Stomach smooth muscle (tissue), 2 donors: Measurements from ENCODE around the gene KHDRBS1.
"Not testable (repeated sequence)": the region's sequence is repeated elsewhere in the genome, so short reads cannot be mapped to it uniquely, and the experiment has no call there.

Experiments
- H3K27ac ChIP-seq: one replicate; pipeline ENCODE4 v1.7.0; 2013; ENCODE audit warnings: mild to moderate bottlenecking, low read length, inconsistent platforms
- H3K27me3 ChIP-seq, 2 donors: one replicate each; pipeline ENCODE4 v1.7.0; 2013; ENCODE audit warnings: low read length in 2 of 2; ENCODE audit not compliant: insufficient read depth in 2 of 2, control insufficient read depth in 1 of 2
- H3K36me3 ChIP-seq, 2 donors: one replicate each; pipeline ENCODE4 v1.7.0; 2013; ENCODE audit warnings: low read length in 2 of 2; ENCODE audit not compliant: control insufficient read depth in 2 of 2, insufficient read depth in 2 of 2
- H3K4me1 ChIP-seq: one replicate; pipeline ENCODE4 v1.7.0; 2013; ENCODE audit warnings: low read length; ENCODE audit not compliant: control insufficient read depth, insufficient read depth
- H3K4me3 ChIP-seq, 2 donors: one replicate each; pipeline ENCODE4 v1.7.0; 2013; ENCODE audit warnings: low read length in 2 of 2
- H3K9ac ChIP-seq, 2 donors: one replicate each; pipeline ENCODE4 v1.7.0; 2013; ENCODE audit warnings: low read length in 2 of 2, mild to moderate bottlenecking in 1 of 2
- H3K9me3 ChIP-seq, 2 donors: one replicate each; pipeline ENCODE4 v1.7.0; 2013; ENCODE audit warnings: low read length in 2 of 2; ENCODE audit not compliant: control insufficient read depth in 2 of 2
- donor health status: healthy.
- donor health status: Pancreatic carcinoma.

The KHDRBS1 gene

DNA sequence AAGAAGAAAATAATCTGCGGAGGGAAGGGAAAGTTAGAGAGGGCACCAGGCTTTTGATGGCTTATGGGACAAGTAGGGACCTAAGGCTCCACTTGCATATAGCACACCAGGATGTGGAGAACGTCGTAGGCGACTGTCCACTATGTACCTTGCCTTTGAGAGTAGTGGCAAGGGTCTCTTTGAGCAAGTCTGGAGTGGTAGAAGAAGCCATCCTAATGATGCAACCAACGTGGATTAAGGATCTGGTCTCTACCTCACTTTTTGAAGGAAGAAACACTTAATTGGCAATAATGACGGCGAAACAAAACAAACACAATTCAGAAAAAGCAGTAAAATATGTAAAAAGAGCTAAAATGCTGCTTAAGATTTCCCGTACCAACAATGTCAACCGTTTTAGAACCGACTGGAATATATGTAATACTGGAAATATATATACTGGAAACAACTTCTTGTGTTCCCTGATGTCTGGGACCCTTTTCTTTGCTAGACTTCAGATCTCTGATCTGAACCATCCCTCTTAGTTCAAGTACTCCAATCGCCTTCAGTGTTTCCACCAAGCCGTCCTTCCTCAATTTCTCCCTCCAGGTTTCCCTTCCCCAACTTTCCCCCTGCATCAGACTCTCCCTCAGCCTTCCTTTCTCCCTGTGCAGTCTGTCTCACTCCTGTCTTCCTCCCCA, 821 bp upstream of the KHDRBS1 start:
- Histone ChIP-seq H3K9me3 (no peaks in the 10 kb centered on the region), H3K9ac (peak overlapping the region; percentile 75 to 90), H3K4me3 (peak overlapping the region; percentile 52 to 98), H3K36me3 (no peaks in the 10 kb centered on the region), H3K4me1 (peaks cover 11% of the 10 kb centered on the region), H3K27ac (peak overlapping the region; percentile 86), H3K27me3 (peaks cover 0 to 2% of the 10 kb centered on the region in 2 donors)

DNA sequence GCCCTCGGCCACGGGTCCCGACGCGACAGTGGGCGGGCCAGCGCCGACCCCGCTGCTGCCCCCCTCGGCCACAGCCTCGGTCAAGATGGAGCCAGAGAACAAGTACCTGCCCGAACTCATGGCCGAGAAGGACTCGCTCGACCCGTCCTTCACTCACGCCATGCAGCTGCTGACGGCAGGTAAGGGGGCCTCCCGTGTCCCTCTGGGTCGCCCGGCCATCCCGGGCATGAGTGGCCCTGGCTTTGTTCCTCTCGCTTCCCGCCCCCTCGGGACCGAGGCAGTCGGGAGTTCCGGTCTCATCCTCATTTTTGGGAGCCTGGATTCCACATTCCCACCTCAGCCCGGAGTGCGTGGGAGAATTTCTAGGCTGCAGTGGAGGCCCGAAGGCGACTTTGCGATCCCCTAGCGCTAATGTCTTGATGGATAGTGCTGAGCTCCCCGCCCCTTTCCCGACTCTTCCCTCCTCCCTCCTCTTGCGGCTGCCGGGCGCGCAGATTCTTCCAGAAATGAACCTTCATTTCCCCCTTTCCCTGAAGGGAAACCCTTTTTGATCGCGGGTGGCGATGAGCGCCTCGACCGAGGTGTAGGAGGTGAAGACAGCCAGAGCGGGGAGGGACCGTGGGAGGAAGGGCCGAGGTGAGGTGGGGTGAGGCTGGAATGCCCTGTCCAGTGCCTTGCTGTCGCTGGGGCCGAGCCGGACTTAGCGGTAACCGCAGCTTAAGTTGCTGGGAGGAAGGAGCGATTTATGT, 705 bp downstream of the KHDRBS1 start:
- Histone ChIP-seq H3K9me3 (no peaks in the 10 kb centered on the region), H3K27ac (peak overlapping the region; percentile 91), H3K36me3 (no peaks in the 10 kb centered on the region), H3K27me3 (no peaks in the 10 kb centered on the region), H3K4me3 (peak overlapping the region; percentile 90 to 98), H3K4me1 (peaks cover 11% of the 10 kb centered on the region), H3K9ac (peak overlapping the region; percentile 93 to 98)

DNA sequence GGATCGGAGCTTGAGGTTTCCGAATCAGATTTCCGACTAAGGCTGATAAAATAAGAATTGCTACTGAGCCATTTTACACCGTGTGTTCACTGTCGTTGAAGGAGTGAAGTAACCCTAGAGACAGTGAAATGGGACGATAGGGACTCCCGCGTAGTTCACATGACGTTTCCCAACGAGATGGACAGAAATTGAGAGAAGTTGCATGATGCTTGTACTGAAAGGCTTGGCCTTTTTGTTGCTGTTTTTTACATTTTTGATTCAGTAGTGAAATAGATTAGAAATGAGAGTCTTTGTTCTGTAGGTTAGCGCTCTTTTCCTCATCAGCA, 1.2 kb downstream of the KHDRBS1 start:
- H3K9me3 ChIP-seq: no peaks in the 10 kb centered on the region
- H3K27me3 ChIP-seq: no peaks in the 10 kb centered on the region
- peak overlapping the region; percentile 91 for H3K27ac ChIP-seq
- peaks cover 16% of the 10 kb centered on the region for H3K4me1 ChIP-seq
- peak overlapping the region; percentile 93 to 98 for H3K9ac ChIP-seq
- peak overlapping the region; percentile 90 to 98 for H3K4me3 ChIP-seq
- H3K36me3 ChIP-seq: no peaks in the 10 kb centered on the region

DNA sequence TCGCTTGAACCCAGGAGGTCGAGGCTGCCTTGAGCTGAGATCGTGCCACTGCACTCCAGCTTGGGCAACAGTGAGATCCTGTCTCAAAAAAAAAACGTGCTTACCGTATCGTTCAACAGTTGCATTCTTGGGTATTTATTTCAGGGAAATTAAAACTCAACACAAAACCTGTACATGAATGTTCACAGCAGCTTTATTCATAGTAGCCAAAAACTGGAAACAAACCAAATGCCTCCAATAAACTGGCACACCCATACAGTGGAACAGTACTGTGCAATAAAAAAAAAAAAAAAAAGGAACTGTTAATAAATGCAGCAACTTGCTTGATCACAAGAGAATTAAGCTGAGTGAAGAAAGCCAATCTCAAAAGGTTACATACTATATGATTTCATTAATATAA, 6.7 kb downstream of the KHDRBS1 start:
- no peak overlapping the region for H3K4me3 ChIP-seq
- peaks cover 18% of the 10 kb centered on the region for H3K4me1 ChIP-seq
- no peaks in the 10 kb centered on the region for H3K36me3 ChIP-seq
- no peaks in the 10 kb centered on the region for H3K9me3 ChIP-seq
- no peaks in the 10 kb centered on the region for H3K27me3 ChIP-seq
- no peak overlapping the region for H3K27ac ChIP-seq
- H3K9ac ChIP-seq: no peak overlapping the region

DNA sequence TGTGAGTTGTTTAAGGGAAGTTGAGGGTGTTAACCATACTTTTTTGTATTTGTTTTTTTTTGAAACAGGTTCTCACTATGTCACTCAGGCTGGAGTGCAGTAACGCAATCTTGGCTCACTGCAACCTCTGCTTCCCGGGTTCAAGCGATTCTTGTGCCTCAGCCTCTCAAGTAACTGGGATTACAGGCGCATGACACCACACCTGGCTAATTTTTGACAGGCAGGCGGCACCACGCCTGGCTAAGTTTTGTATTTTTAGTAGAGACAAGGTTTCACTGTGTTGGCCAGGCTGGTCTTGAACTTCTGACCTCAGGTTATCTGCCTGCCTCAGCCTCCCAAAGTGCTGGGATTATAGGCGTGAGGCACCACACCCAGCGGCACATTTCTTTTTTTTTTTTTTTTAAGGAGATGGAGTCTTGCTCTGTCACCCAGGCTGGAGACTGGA, 7.9 kb downstream of the KHDRBS1 start:
- not testable (repeated sequence) for H3K4me3 ChIP-seq, H3K27me3 ChIP-seq, H3K9ac ChIP-seq, H3K4me1 ChIP-seq, H3K27ac ChIP-seq, H3K9me3 ChIP-seq, H3K36me3 ChIP-seq

DNA sequence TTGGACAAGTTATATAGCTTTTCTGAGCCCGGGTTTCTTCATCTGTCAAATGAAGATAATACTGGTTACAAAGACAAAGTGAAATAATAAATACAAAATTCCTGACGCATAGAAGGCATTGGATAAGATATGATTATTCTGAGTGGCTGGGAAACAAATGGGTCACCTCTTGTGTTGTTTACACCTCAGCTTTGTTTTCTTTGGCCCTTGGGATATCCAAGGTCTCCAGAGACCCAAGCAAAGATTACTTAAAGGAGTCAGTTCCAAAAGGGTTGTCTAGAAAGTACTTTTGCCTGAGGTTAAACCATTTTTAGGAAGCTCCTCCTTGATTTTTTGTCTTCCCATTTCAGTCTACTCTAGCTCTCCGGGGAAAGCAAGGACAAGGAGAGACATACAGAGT, 9.7 kb downstream of the KHDRBS1 start:
- Histone ChIP-seq H3K4me3 (no peak overlapping the region), H3K9ac (no peak overlapping the region), H3K27me3 (no peaks in the 10 kb centered on the region), H3K27ac (no peak overlapping the region), H3K36me3 (no peaks in the 10 kb centered on the region), H3K9me3 (no peaks in the 10 kb centered on the region), H3K4me1 (peaks cover 10% of the 10 kb centered on the region)

DNA sequence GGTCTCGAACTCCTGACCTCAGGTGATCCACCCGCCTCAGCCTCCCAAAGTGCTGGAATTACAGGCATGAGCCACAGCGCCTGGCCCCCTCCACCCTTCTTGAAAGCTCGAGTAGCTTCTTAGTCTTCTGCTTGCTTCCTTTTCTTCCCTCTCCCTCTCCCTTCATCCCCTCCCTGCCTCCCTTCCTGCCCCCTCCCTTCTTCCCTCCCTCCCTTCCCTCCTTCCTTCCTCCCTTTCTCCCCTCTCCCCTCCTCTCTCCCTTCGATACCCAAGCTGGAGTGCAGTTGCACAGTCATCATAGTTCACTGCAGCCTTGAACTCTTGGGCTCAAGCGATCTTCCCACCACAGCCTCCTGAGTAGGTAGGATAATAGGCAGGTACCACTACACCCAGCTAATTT, 11.8 kb downstream of the KHDRBS1 start:
- H3K9ac ChIP-seq: no peak overlapping the region
- no peaks in the 10 kb centered on the region for H3K4me1 ChIP-seq
- H3K27ac ChIP-seq: no peak overlapping the region
- H3K27me3 ChIP-seq: no peaks in the 10 kb centered on the region
- no peaks in the 10 kb centered on the region for H3K9me3 ChIP-seq
- no peaks in the 10 kb centered on the region for H3K36me3 ChIP-seq
- H3K4me3 ChIP-seq: no peak overlapping the region

DNA sequence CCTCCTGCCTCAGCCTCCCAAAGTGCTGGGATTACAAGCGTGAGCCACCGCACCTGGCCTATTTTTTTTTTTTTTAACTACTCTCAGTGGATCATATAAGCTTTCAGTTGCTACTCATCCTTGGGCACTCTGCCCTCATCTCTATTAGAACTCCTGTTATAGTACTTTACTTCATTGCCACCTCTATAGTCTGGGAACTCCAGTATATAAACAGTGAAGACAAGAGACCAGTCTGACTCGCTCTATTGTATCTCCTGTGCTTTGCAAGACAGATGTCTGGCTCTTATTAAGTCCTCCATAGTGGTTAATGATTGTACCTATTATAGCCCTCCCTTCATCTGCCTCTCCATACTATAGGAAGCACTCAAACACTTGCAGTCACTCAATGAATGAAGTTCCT, 15.1 kb downstream of the KHDRBS1 start:
- Histone ChIP-seq H3K9ac (no peak overlapping the region), H3K27ac (no peak overlapping the region), H3K4me3 (no peak overlapping the region), H3K4me1 (peaks cover 4% of the 10 kb centered on the region), H3K27me3 (no peaks in the 10 kb centered on the region), H3K36me3 (peaks cover 9 to 12% of the 10 kb centered on the region in 2 donors), H3K9me3 (no peaks in the 10 kb centered on the region)

DNA sequence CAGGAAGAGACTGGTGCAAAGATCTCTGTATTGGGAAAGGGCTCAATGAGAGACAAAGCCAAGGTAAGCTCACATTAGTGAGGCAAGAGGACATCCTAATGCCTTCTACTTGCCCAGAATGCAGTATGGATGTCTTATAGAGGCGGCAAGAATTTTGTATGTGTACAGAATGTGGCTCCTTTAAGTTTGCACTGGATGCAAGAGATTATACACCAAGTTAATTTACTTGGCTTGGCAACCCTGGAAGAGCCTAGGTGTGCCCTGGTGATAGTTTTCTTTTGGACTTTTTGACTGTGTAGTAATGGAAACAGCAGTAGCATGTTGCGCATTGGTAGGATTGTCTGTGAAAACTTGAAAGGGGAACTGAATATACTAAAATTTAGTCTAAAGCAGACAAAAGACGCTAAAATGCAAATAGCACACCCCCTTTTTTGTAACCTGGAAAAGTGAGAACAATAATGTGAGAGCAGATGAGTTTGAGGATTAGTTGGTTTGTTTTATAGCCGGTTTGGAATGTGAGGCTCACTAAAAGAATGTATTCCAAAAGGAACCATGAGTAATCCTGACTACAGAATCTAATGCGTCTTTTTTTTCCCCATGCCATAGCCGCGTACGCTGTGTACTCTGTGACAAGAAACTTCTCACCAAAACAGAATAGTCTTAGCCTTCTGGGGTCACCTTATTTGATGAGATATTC, 18.1 kb downstream of the KHDRBS1 start:
- H3K9ac ChIP-seq: no peak overlapping the region
- H3K36me3 ChIP-seq: peaks cover 16 to 26% of the 10 kb centered on the region in 2 donors
- no peak overlapping the region for H3K27ac ChIP-seq
- no peaks in the 10 kb centered on the region for H3K27me3 ChIP-seq
- H3K4me3 ChIP-seq: no peak overlapping the region
- H3K9me3 ChIP-seq: no peaks in the 10 kb centered on the region
- peaks cover 4% of the 10 kb centered on the region for H3K4me1 ChIP-seq

DNA sequence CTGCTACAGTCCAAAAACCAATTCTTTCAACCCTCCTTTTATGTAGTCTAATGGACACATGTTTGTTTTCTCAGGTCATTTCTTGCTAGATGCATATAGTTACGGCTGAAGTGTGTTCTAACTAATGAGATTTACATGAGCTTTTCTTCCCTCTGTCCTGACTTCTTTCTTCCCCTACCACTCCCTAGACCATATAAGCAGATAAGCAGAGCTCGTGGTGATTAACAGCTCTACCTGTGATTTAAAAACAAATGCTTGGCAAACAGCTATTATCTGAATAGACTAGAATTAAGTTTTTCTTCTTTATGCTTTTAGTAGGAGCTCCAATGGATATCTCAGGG, 18.6 kb downstream of the KHDRBS1 start:
- H3K27ac ChIP-seq: no peak overlapping the region

DNA sequence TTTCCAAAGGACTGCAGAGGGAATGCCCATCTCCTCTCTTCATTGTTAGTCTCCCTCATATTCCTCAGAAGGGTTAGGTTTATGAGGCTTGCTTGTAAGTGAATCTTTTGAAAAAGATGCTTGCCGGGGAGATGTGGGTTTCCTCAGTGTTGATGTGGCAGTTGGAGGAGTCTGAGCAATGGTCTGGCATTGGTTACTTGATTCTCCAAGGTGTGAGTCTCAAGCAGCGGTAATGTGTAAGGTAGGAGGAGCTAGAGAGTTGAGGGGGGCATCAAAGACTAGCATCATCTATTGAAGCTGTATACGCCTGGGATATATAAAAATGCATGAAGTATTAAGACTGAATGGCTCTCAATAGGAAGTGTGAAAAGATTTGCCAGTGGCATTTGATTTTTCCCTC, 21.5 kb downstream of the KHDRBS1 start:
- H3K4me1 ChIP-seq: peaks cover 4% of the 10 kb centered on the region
- H3K9ac ChIP-seq: no peak overlapping the region
- H3K36me3 ChIP-seq: peaks cover 40 to 49% of the 10 kb centered on the region in 2 donors
- no peak overlapping the region for H3K27ac ChIP-seq
- no peak overlapping the region for H3K4me3 ChIP-seq
- no peaks in the 10 kb centered on the region for H3K27me3 ChIP-seq
- H3K9me3 ChIP-seq: no peaks in the 10 kb centered on the region

More for the DNA sequence above, 18.6 kb downstream of the KHDRBS1 start:
- H3K27me3 ChIP-seq: no peaks in the 10 kb centered on the region
- peaks cover 4% of the 10 kb centered on the region for H3K4me1 ChIP-seq
- no peak overlapping the region for H3K9ac ChIP-seq
- no peaks in the 10 kb centered on the region for H3K9me3 ChIP-seq
- peaks cover 18 to 29% of the 10 kb centered on the region in 2 donors for H3K36me3 ChIP-seq
- no peak overlapping the region for H3K4me3 ChIP-seq
